ENCODE measurements around the gene NBEAL1. TPM values are rescaled to one million over a fixed set of nuclear protein-coding genes. Genes with fewer than 3 reads are reported as not detected.

Gene NBEAL1
- total and polyA plus RNA-seq, 2 experiments from 2014 or later: 13.3 to 21.8 TPM

- TF ChIP-seq ZNF462 (CRISPR knock-in tag; IDR thresholded peaks at IDR 0.05) (no peak), JUNB (IDR thresholded peaks at IDR 0.05; ENCODE audit: unreplicated experiment) (no peak), ZNF331 (CRISPR knock-in tag; IDR thresholded peaks at IDR 0.05; ENCODE audit: low read depth) (no peak), CREB1 (CRISPR knock-in tag; IDR thresholded peaks at IDR 0.05; ENCODE audit: low read depth) (no peak), EZH2phosphoT487 (IDR thresholded peaks at IDR 0.05; ENCODE audit: unreplicated experiment) (no peak), NANOG (IDR thresholded peaks at IDR 0.05; ENCODE audit: borderline replicate concordance) (no peak), REST (IDR thresholded peaks at IDR 0.05; ENCODE audit: unreplicated experiment) (no peak), ZNF114 (CRISPR knock-in tag; IDR thresholded peaks at IDR 0.05) (no peak), POLR2AphosphoS5 (IDR thresholded peaks at IDR 0.05; ENCODE audit: low read depth) (no peak), EZH2 (IDR thresholded peaks at IDR 0.05; ENCODE audit: low read depth, unreplicated experiment) (no peak)
Measured at GRCh38 chr2:203195331-203196036, 180.8 kb downstream of the NBEAL1 start (continued).

Measured in GM23338 (cell line).